NCI-H526 treated with DMSO at 0.1 percent for 48 hours (cell line): Measurements from ENCODE around the gene GPC3.

Experiments
- DNase-seq: peaks from one replicate; lab custom pipeline; 2025; lab: John Stamatoyannopoulos, UW

The GPC3 gene

DNA sequence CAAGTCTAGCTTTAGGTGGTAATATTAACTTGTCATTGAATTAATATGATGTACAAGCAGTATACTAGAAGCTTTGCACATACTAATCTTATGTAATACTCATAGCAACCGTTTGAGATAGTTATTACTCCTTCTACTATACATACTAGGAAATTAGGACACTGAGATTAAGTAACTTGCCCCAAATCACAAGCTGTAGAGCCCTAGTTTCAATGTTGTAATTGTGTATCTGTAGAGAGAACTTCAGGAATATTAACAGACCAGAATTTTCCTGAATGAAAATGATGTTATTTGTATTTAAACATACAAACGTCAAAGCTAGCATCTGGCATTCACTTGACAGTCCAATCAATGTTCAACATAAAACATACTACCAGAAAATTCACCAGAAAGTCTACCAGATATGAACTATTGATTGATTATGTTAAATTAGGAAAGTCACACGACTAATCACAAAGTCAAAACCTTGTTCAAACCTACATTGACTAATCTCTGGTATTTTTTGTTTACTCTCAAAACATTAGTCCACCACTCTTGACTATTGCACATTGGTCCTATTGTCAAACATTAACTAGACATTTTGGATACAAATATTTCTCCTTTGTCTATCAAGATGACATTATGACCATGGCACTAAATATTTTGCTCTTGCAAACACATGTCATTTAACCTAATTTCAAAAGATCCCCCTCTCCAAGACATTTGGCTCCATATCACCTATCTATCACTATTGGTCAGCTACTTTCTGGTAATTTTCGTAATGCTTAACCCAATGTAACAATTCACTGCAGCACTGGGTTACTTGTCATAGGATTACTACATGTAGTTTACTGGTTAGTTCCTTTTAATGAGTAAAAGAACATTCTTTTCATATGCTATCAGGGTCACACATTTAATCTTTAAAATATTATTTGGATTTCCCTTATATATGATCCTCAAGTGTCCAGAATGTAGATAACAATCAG, 100.7 kb downstream of the GPC3 start:
- DNase-seq = no peak

- DNase-seq = no peak
These were observed 103.5 kb downstream of the GPC3 start for GRCh38 chrX:133881893-133882292.

- DNase-seq = no peak
These were observed 104.4 kb downstream of the GPC3 start for GRCh38 chrX:133881007-133881406.

DNA sequence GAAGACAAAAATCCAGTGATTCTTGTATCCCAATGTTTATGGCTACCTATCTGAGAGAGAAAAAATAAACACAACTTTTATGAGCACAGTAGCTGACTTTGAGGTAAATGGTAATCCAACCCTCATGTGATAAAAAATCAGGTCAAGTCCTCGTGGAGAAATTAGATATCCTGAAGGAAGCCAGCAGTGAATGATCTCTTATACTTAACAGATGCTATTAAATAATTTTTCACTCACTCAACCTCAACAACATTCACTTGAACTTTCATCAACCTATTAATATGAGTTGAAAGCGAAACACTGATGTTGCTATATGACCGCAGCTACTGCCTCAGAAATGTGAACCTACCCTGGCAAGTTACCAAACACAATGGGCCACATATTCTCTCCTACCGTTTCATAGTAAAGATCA, 105.4 kb downstream of the GPC3 start:
- DNase-seq = no peak

DNA sequence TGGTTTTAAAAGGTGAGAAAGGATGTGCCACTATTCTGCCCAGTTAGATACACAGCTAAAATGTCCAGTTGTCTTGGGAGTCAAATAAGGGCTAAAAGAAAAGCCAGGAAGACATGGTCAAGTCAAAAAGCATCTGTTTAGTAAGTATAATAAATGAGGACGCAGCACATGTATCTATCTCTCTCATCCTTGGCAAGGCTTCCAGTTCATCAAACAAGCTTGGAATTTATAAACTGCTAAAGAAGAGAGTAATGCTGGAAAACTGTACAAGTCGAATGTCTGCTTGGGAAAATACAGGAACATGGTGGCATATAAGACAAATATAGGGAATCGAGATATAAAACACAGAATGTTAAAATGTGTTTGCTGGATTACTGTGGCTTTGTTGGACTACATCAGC, 106.7 kb downstream of the GPC3 start:
- no peak for DNase-seq

DNA sequence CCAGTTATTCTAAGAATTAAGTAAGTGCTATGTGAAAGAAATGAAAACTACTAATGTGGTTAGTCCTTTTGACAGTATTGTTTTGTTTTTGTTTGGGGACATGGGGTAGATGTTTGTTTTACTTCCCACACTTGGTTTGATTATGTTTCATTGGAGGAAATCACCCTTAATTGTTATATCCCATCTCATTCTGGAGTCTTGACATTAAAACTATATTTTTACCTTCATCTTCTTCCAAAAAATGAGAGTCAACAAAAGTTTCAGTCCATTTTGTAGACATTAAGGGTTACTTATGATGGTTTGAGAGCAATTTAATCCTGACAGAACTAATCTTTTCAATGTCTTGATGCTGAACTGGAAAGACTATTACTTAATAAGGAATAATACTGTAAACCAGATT, 108.7 kb downstream of the GPC3 start:
- DNase-seq = no peak

DNA sequence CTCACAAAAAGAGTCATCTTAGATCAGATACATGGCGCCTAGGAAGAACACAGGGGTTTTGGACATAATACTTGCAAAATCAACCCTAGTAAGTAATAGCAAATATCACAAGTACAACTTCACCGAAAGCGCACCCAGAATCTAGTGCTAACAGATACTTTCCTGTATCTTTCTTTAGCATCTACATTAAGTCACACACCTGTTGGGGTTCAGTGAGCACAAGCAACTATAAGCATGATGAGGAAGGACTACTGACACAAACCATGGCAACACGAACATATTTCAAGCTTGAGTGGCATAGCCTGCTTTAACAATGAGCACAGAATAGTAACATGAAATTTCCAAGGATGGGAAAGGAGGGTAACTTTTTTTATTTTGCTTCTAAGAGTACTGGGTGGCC, 116.1 kb downstream of the GPC3 start:
- DNase-seq = no peak

DNA sequence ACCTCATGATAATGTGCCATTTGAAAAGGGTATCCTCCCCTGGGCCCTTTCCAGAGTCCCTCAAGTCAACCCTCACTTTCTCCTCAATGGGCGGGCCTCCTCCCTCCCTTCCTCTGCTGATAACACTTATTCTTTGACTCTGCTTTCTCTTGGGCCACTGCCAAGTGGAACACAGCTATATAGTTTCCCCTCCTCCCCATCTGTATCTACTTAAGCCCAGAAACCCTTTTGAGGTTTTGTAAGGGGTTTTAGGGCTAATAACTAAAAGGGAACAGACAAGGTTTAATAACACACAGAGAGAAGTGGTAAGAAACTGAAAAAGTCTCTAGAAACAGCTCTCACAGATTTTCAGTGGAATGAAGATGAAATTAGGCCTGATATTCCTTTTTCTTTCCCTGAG, 116.7 kb downstream of the GPC3 start:
- DNase-seq = no peak

DNA sequence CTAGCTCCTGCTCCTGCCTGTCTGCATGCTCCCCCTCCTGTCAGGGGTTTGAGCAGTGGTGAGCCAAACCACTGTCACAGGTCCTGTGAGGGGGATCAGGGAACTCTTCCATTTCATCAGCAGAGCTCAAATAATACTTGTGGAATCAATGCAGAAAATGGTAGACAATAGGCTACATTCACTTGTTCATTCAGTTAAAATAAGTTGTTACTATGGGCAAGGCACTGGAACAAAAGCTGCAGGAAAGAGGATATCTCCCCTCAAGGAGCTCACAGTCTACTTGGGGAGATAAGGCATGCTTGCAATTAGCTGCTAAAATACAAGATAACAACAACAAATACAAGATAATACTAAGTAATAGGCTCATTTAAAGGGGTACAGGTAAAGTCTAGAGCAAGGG, 117.1 kb downstream of the GPC3 start:
- no peak for DNase-seq

- no peak for DNase-seq
These were observed 119.5 kb downstream of the GPC3 start for GRCh38 chrX:133865761-133866471.

- DNase-seq = no peak
These were observed 121.2 kb downstream of the GPC3 start for GRCh38 chrX:133864236-133864635.

DNA sequence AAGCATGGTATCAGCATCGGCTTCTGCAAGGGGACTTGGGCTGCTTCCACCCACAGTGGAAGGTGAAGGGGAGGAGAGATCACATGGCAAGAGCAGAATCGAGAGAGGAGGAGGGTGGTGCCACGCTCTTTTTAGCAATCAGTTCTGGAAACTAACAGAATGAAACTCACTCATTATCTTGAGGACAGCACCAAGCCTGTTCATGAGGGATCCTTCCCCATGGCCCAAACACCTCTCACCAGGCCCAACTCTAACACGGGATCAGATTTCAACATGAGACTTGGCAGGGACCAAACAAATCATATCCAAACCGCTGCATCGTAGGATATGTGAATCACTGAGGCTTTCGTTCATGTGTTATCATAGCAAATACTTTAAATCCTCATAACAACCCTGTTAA, 125.5 kb downstream of the GPC3 start:
- no peak for DNase-seq

GRCh38 chrX:133859336-133859735, 126.1 kb downstream of the GPC3 start:
- DNase-seq = no peak

GRCh38 chrX:133857640-133858269, 127.6 kb downstream of the GPC3 start:
- no peak for DNase-seq

DNA sequence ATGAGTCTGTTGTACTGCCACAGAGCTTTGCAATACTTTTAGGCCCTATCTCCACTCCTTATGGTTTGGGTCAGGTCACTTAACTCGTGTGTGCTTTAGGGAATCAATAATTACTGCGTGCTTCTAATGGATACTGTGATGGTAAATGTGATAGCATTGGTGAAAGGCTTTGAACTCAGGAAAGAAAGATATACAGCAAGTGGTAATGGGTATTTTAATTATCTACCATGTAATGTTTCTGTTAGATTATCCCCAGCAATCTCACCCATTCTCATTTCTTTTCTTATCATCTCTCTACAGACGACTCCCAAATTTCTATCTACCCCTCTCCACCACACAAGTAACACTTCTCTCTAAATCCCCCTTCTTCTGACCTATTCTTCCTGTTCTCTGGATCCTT, 128.6 kb downstream of the GPC3 start:
- no peak for DNase-seq

GRCh38 chrX:133854290-133854689, 131.1 kb downstream of the GPC3 start:
- DNase-seq = no peak

DNA sequence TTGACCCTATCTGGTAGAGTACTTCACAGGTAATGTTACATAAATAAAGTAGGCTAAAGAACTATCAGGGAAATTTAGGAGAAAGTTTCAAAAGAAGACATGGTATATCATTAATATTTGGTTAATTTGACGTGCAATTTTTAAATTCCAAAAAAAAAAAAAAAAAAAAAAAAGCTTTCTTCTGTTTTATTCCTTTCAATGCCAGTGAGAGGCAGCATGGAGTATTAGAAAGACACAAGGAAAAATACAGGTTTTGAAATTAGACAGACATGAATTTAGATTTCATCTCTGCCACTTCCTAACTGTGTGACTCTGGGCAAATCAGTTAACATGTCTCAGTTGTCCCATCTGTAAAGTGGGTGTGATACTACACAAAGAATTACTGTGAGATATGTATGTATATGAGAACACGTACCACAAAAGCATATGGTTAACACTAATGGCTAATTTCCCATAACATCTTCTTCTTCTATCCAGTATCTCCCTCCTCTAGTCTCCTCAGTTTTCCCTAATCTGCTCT, 132.5 kb downstream of the GPC3 start:
- DNase-seq = no peak

DNA sequence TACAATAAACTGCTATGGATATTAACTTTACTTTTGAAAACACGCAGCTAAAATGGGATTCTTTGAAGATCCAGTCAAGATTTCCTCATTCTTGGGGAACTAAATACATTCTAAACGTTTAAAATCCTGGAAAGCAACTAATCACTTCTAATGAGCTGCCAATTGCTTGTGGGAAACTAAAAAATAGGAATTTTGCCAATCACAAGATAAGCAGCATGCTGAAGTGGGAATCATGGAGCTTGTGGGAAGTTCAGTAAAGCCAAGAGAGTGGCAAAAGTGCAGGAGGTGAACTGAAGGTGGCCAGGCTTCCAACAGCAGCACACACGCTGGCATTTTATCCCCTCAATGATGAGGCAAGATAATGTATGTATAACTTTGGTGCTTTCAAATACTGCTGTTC, 133.0 kb downstream of the GPC3 start:
- no peak for DNase-seq

GRCh38 chrX:133850399-133850798, 135.0 kb downstream of the GPC3 start:
- DNase-seq = no peak

- DNase-seq = no peak
These were observed 135.7 kb downstream of the GPC3 start for GRCh38 chrX:133849676-133850075.

GRCh38 chrX:133847340-133847994, 137.9 kb downstream of the GPC3 start:
- DNase-seq = no peak

DNA sequence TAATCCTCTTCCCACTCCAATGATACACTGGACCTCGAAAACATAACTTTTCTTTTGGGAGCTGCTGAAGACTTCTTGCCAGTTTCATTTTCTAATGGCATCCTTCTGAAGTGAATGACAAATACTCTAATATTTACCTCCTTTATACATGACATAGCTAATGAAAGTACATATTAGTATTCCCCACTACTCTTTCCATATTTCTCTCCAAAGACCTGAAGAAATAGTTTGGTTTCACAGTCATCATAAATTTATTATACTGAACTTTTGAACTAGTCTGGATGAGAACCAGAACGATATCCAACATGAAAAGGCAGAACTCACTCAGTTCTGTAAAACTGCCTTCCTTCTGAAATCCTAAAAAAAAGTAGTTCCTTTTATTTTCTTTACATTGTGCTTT, 139.1 kb downstream of the GPC3 start:
- DNase-seq = no peak
